Activated CD8-positive, alpha-beta memory T cell treated with anti-CD3 and anti-CD28 coated beads, Interleukin-2, amount 50 U/mL, for 24 hours (primary cell): ENCODE measurements around the gene TAF6L.
A peak's percentile ranks its signal among the peaks of the same experiment; 100 is the strongest.
"Not testable (repeated sequence)": the region's sequence is repeated elsewhere in the genome, so short reads cannot be mapped to it uniquely, and the experiment has no call there.

Experiments used
- DNase-seq: peaks from one replicate; pipeline ENCODE4 v3.0.0-alpha.2; 2020; ENCODE audit errors: extremely low read depth

Gene TAF6L

GRCh38 chr11:62805076-62805892 lies 34.1 kb downstream of the TAF6L start, which contains the start of gene NXF1:
NXF1 (minus strand) TSS chr11:62805440; CDS start chr11:62805356, 84 bp downstream.
- peak; percentile 87 for DNase-seq

GRCh38 chr11:62805961-62806441 lies 34.8 kb downstream of the TAF6L start:
- no peak for DNase-seq

- no peak for DNase-seq
These were observed 35.5 kb downstream of the TAF6L start for GRCh38 chr11:62806611-62807121.

- DNase-seq = no peak
These were observed 39.6 kb downstream of the TAF6L start for GRCh38 chr11:62810748-62811147.

GRCh38 chr11:62811659-62812058 lies 40.5 kb downstream of the TAF6L start:
- DNase-seq = no peak

- no peak for DNase-seq
These were observed 45.4 kb downstream of the TAF6L start for GRCh38 chr11:62816557-62816956.

GRCh38 chr11:62817129-62817528 lies 45.9 kb downstream of the TAF6L start:
- DNase-seq = no peak

- no peak for DNase-seq
These were observed 52.5 kb downstream of the TAF6L start for GRCh38 chr11:62823677-62824076.

- not testable (repeated sequence) for DNase-seq
These were observed 56.9 kb downstream of the TAF6L start for GRCh38 chr11:62828130-62828529.

GRCh38 chr11:62830904-62831519 lies 59.8 kb downstream of the TAF6L start:
- DNase-seq = no peak

GRCh38 chr11:62831520-62832335 lies 60.5 kb downstream of the TAF6L start, which contains the start of gene STX5:
STX5 (minus strand) TSS chr11:62832051; CDS start chr11:62831243, 808 bp downstream.
- DNase-seq = peak; percentile 99

- no peak for DNase-seq
These were observed 61.4 kb downstream of the TAF6L start, which contains the start of gene TEX54 for GRCh38 chr11:62832336-62833234. TEX54 (minus strand) TSS chr11:62832841.

- DNase-seq = no peak
These were observed 64.1 kb downstream of the TAF6L start for GRCh38 chr11:62835336-62835735.
